SKM-1 treated with dmso at 0.1 percent for 144 hours (cell line): ENCODE results near the gene SGSM1.
A peak's percentile ranks its signal among the peaks of the same experiment; 100 is the strongest.

Experiments
- DNase-seq: peaks from one replicate; lab custom pipeline; 2025; ENCODE audit not compliant: unreplicated experiment; lab: John Stamatoyannopoulos, UW

Gene SGSM1, protein sequence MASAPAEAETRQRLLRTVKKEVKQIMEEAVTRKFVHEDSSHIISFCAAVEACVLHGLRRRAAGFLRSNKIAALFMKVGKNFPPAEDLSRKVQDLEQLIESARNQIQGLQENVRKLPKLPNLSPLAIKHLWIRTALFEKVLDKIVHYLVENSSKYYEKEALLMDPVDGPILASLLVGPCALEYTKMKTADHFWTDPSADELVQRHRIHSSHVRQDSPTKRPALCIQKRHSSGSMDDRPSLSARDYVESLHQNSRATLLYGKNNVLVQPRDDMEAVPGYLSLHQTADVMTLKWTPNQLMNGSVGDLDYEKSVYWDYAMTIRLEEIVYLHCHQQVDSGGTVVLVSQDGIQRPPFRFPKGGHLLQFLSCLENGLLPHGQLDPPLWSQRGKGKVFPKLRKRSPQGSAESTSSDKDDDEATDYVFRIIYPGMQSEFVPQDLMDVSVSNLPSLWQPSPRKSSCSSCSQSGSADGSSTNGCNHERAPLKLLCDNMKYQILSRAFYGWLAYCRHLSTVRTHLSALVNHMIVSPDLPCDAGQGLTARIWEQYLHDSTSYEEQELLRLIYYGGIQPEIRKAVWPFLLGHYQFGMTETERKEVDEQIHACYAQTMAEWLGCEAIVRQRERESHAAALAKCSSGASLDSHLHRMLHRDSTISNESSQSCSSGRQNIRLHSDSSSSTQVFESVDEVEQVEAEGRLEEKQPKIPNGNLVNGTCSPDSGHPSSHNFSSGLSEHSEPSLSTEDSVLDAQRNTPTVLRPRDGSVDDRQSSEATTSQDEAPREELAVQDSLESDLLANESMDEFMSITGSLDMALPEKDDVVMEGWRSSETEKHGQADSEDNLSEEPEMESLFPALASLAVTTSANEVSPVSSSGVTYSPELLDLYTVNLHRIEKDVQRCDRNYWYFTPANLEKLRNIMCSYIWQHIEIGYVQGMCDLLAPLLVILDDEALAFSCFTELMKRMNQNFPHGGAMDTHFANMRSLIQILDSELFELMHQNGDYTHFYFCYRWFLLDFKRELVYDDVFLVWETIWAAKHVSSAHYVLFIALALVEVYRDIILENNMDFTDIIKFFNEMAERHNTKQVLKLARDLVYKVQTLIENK

DNA sequence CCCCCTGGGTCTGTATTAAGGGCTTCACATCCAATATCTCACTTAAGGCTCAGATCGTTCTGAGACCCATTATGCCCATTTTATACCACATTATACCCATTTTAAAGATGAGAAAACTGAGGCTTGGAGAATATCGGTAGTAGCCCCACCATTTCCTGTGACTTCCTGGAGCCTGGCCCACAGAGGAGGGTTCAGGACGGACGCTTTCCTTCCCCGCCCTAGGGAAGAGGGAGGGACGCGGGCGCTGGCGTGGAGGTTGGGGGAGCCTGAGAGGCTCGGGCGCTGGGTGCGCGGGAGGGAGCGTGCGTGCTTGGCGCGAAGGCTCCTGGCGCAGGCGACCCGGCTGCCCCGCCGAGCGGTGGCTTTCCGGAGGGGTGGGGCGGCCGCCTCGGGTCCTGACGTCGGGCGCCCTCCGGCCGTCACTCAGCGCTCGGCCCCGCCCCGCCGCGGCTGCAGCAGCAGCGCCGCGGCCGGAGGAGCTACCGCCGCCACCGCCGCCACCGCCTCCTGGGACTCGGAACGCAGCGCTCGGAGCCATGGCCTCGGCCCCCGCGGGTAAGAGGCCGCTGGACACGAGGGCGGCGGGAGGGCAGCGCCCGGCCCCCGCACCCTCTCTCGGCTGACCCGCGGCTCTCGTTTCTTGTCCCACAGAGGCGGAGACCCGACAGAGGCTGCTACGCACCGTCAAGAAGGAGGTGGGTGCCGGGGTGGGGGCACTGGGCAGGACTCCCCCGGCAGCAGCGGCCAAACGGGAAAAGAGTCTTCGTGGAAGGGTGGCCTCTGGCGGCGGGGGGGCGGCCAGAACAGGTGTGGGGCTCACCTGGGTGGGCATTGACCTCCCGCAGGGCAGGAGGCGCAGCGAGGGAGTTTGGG lies at the start of gene SGSM1:
Gene SGSM1 (plus strand): TSS at position 422 of the 873 bp plus-strand sequence. CDS start 115 bp downstream, at position 537.
- DNase-seq: peak; percentile 80

DNA sequence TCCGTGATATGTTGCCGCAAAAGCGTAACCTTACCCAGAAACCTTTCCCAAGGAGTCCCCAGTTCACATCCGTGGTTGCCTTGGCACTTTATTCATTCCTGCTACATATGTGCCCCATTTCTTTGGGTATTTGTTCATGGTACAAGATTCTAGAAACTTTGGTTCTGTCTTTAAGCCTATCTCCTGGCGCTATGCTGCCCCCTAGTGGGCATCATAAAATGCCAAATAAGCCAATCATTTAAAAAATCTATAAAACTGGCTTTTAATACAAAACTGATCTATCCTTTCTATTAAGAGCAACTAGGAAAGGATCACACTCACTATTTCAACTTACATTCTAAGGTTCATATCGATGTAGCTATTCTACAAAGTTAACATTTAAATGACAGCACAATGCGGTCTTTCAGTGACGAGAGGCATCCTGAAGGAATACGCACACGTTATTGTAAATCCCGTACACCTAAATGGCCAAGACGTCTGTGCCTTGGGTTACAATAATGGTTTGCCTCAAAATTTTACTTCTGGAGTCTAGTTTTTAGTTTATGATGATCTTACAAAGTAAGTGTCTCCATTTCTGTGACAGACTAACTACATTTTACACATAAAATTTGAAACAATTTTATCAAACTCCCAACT lies 47.7 kb upstream of the SGSM1 start:
- DNase-seq: peak; percentile 34

DNA sequence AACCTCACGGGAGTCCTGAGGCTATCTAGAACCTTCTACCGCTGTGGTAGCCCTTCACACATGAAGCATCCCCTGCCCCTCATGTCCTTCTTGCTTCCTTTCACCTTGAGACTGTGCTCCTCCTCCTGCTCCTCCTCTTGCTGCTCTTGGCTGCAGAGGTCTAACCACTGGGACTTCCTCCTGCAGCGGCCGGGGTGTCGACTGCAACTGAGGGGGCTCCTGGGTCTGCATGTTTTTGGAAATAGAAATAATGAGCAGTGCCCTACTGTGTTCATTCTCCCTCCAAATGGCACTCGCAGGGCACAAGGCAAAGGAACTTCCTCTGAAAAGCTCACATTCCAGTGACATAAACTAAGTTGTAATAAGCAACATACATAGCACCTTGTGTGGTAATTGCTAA lies 46.2 kb upstream of the SGSM1 start:
- DNase-seq: no peak

DNA sequence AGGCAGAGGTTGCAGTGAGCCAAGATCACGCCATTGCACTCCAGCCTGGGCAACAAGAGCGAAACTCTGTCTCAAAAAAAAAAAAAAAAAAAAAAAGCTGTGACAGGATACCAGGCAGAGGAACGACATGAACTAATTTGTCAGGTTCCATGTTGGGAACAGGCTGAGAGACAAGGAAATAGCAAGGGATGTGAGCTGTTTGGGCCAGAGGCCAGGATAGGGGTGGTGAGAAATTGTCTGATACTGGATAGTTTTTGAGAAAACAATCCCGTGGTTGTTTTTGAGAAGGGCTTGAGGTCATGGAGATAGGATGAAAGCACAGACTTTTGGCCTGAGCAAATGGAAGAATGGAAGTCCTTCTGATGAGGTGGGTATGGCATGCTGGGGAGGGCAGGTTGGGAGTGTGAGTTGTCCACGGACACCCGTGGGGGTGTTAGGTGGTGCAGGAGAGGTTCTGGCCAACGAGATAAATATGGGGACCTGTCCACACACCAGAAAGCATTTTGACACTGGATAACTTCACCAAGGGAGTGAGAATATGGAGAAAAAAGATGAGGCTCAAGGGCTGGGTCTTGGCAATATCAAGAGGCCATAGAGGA lies 45.2 kb upstream of the SGSM1 start:
- no peak for DNase-seq

DNA sequence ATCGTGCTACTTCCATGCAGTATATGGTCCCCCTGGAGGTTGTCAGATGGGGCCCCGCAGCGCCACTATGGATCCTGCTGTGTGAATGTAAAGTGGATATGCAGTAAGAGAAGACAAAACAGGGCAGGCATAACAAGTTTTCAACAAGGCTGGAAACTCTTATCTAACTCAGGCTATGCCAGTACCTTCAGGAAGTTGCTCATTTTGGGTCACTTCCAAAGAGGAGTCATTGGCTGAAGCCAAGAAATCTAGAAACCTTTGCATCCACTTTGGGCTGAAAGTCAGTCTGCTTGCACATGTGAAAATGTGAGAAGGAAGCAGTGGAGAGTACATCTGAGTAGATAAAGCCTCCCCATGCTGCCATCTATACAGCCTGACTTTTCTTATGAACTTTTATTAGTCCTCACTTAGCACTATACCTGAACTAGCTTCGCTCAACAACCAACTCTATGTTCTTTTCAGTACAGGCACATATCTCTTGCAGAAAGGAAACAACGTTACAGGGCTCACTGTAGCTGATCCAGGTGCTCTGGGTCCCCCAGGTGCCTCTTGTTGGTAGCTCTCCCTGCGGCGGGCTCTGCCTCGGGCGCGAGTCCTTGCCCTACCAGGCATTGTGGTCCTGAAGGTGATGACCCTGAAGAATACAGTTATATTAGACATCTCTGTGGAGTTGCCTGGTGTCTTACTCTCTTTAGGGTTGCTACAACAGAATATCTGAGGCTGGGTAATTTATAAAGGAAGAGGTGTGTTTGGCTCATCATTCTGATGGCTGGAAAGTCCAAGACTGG lies 43.9 kb upstream of the SGSM1 start:
- DNase-seq: no peak

DNA sequence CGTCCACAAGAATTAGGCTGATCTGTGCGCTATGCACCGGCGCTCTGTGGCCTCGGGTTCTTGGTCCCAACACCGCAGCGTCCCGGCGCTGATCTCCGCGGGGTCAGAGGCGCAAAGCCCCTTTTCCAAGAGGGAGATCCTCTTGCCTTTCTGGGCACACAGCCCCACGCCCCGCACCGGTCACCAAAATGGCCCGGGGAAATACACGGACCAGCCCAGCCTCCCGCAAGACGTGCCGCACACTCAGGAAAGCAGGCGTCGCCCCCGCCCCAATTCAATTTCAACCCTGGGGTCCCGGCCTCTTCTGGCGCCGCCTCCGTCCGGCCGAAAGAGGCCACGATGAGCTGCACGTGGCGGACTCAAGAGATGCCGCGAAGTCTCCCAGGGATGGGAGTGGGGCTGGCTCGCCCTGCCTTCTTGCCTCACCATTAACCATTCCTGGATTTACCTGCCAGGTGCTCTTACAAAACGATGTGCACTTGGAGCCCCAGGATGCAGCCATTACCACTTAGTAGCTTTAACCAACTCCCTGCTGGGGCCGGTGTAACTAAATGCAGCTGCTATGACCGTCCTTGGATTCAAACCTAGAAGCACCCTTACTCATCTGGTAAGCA lies 42.0 kb upstream of the SGSM1 start:
- no peak for DNase-seq

DNA sequence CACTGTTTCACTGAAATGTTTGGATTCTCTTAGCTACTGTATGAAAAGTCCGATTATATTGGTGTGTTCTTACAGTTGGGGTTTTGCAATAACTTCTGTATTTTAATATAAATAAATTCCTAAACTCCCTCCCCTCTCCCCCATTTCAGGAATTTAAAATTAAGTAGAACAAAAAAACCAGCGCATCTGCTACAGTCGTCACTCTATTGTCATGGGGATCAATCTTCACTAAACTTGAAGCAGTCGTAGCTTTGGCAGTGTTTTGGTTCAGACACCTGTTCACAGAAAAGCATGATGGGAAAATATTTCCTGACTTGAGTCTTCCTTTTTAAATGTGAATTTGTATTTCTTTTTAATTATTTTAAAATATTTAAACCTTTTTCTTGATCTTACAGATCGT lies 40.8 kb upstream of the SGSM1 start:
- no peak for DNase-seq

DNA sequence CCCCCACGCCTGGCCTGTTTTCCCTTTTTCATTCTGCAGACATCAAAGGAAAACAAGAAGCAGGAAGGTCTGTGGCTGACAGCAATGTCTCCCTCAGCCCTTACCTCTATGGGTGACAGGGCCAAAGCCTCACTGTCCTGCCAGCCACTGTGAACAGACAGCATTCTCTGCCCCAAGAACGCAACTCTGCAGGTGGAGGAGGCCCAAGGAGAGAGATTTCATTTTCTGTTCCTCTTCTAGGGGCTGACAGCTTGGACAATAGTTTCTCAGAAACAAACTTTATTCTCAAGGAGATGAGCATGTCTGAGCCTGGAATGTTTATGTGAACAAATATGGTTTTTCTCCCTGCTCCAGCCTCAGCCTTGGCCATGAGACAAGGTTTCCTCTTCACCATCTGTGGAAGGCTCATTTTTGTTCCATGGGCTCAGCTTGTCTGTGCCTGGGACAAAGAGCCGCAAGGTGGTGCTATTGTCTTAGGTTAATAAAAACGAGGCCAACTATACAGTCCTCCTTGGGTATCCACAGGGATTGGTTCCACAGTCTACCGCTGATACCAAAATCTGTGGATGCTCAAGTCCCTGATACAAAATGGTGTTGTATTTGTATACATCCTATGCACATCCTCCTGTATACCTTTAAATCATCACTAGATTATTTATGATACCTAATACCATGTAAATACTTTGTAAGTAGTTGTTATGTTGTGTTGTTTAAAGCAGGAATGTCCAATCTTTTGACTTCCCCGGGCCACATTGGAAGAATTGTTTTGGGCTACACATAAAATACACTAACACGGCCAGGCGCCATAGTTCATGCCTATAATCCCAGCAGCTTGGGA lies 37.3 kb upstream of the SGSM1 start:
- peak; percentile 38 for DNase-seq

DNA sequence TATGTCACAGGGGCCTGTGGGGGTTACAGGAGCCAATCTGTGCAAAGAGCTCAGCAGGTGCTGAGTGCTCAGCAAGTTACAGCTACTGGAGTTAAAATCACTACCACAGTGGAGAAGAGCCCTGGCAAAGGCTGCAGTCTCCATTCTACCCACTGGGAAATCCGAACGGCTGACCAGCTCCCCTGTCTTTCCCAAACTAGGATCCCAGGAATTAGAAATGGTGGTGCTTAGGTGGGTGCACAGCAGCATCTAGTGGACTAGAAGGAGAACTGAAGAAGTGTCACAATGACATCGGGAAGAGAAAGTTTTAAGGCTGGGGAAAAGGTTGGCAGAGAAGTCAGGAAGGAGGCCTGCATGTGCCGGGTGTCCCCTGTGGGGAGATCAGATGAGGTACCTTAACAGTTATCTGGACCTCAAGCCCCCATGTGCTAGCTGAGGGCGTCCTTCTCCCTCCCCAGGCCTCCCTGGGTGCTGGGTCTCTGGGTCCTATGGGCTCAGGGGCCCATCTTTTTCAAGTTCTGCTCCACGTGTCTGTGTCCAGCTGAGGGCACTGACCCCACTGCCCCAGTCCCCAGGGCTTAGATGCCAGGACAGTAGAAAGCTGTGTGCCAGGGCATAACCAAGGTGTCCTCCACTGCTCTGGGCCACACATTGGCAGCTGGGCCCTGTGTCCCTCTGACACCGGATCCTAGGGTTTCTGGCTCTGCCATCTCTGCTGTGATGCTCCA lies 33.4 kb upstream of the SGSM1 start:
- DNase-seq: no peak

DNA sequence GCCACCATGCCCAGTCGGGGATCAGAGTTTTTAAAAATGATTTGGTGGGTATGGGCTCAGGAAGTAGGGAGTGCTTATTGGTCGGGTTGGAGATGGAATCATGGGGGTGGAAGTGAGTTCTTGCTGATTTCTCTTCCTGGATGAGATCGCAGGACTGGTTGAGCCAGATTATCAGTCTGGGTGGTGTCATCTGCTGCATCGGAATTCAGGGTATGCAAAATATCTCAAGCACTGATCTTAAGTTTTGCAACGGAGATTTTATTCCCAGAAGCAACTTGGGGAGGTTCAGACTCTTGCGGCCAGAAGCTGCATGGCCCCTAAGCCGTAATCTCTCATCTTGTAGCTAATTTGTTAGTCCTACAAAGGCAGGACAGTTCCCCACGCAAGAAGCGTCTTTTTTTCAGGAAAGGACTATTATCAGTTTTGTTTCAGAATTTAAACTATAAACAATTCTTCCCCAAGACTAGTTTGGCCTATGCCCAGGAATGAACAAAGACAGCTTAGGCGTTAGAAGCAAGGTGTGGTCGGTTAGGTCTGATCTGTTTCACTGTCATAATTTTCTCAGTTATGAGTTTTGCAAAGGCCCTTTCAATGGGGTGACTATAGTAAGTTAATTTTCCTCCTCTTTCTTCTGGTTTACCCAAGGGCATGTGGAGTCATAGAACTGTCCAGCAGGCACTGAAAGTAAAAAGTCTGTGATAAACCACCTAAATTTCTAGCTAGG lies 30.1 kb upstream of the SGSM1 start:
- DNase-seq: no peak

DNA sequence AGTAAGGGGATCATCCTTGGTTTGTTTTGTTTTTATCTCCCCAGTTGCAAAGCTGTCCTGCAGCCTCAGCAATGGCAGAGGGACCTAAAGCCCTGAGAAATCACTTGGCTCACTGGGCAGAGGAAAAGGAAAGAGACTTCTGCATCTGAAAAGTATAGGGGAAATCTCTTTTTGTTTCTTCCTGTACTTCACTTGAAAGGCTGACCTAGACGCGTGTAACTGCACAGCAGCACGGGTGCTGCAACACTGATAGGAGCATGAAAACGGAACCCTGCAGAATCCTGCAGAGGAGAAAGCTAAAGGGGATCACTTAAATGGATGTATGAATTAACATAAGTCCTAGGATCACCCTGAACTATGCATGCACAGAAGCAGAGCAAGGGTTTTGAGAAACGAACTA lies 29.5 kb upstream of the SGSM1 start:
- DNase-seq: no peak

DNA sequence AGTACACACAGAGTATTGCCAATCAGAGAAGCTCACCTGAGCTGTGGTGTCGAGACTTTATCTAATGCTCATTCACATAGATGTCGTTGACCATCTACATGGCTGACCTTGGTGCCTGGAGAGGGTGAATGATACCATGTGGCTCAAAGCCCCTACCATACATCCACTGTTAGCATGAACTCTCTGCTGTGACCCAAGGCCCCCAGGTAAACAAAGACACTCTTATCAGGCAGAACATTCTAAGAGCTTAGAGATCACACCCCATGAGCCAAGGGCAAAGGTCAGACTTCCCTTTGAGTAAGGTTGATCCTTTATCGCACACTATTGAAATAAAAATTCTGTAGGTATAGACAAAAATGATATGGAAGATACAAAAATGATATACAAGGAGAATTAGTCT lies 16.5 kb upstream of the SGSM1 start:
- DNase-seq: no peak

DNA sequence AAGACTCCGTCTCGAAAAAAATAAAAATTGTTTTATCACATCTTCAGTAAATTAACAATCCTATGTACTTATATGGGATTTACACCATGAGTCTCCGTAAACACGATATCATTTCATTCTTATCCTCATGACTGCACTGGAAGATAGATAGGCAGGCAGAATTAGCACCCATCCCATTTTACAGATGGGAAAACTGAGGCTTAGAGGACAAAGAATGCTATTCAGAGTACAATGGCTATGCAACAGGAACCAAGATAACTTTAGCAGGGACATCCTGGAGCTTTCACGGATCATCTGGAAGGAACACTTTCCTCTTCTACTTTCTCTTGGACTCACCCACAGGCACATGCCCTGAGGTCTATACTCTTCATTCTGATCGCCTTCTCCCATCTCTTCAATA lies 14.6 kb upstream of the SGSM1 start:
- no peak for DNase-seq

DNA sequence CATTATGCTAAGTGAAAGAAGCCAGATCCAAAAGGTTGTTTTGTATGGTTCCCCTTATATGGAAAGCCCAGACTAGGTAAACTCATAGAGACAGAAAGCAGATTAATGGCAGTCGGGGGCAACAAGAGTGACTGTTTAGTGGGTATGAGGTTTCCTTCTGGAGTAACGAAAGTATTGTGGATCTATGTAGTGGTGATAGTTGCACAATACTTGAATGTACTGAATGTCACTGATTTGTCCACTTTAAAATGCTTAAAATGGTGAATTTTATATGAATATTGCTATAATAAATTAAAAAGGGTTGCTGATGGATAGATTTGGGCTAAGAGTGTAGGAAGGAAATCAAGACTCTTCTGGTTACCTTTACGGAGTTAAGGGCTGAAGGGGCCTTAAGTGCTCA lies 10.0 kb upstream of the SGSM1 start:
- no peak for DNase-seq

DNA sequence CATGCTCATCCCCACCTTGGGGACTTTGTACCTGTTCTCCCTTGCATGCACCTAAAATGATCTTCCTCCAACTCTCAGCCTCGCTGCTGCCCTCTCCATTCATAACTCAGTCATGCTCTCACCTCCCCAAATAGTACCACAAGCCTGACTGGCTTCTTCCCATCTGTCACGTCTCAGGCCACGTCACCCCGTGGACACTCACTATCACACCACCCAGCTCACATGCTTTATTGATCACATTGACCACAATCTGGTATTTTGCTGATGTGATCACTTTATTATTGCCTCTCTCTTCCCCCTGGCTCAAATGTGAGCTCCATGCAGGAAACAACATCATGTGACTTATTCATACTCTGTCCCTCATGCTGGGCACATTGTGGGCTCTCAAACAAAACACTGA lies 9.2 kb upstream of the SGSM1 start:
- no peak for DNase-seq

DNA sequence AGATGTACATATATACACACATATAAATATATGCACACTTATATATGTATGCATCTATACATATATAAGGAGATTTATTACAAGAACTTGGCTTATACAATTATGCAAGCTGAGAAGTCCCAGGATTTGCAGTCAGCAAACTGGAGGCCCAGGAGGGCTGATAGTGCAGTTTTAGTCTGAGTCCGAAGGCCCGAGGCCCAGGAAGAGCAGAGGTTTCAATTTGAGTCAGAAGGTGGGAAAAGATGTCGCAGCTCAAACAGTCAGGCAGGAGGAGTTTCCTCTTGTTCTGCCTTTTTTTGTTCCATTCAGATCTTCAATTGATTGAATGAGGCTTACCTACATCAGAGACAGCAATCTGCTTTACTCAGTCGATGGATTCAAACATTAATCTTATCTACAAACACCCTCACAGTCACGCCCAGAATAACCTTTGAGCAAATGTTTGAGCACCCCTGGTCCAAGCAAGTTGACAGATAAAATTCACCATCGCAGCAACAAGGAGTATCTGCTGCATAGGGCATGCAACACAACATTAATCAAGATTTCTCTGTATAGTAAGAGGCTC lies 4.0 kb upstream of the SGSM1 start:
- DNase-seq: no peak
